Smooth muscle cell (in vitro differentiated cells): ENCODE results near the gene NFASC. TPM values are rescaled to one million over a fixed set of nuclear protein-coding genes. Genes with fewer than 3 reads are reported as not detected.

Experiments
- DNase-seq: peaks from one replicate; lab custom pipeline; 2025; ENCODE audit not compliant: unreplicated experiment; lab: John Stamatoyannopoulos, UW
- H2AFZ ChIP-seq: fragments of 200-600 bp; sonication (generic); 2 replicates; pipeline ENCODE4 v1.6.0; 2016; ENCODE audit warnings: antibody characterized with exemption, low read depth, mild to moderate bottlenecking
- H3F3A ChIP-seq: fragments of 200-600 bp; sonication (generic); 2 replicates; pipeline ENCODE4 v1.6.0; 2017; ENCODE audit warnings: antibody characterized with exemption, low read depth
- H3K27ac ChIP-seq: fragments of 200-600 bp; sonication (generic); 2 replicates; pipeline ENCODE4 v1.5.1; 2016; ENCODE audit warnings: low read depth, mild to moderate bottlenecking
- H3K27me3 ChIP-seq: fragments of 200-600 bp; sonication (generic); 2 replicates; pipeline ENCODE4 v1.6.1; 2016; ENCODE audit warnings: low read depth, mild to moderate bottlenecking
- H3K36me3 ChIP-seq: fragments of 200-600 bp; sonication (generic); 2 replicates; pipeline ENCODE4 v1.5.1; 2016; ENCODE audit warnings: low read depth
- H3K4me1 ChIP-seq: fragments of 200-600 bp; sonication (generic); 2 replicates; pipeline ENCODE4 v1.5.1; 2016; ENCODE audit warnings: low read depth
- H3K4me2 ChIP-seq: fragments of 200-600 bp; sonication (generic); 2 replicates; pipeline ENCODE4 v1.6.0; 2016; ENCODE audit warnings: mild to moderate bottlenecking
- H3K4me3 ChIP-seq: fragments of 200-600 bp; sonication (generic); 2 replicates; pipeline ENCODE4 v1.5.1; 2016; ENCODE audit warnings: mild to moderate bottlenecking
- H3K79me2 ChIP-seq: fragments of 200-600 bp; sonication (generic); 2 replicates; pipeline ENCODE4 v1.6.0; 2016; ENCODE audit warnings: low read depth, mild to moderate bottlenecking
- H3K9ac ChIP-seq: fragments of 200-600 bp; sonication (generic); 2 replicates; pipeline ENCODE4 v1.6.0; 2016; ENCODE audit warnings: low read depth
- H3K9me3 ChIP-seq: fragments of 200-600 bp; sonication (generic); replicated peaks from 2 replicates; pipeline ENCODE4 v1.5.1; 2016; ENCODE audit warnings: low read depth
- H4K20me1 ChIP-seq: fragments of 200-600 bp; sonication (generic); 2 replicates; pipeline ENCODE4 v1.6.0; 2016; ENCODE audit warnings: low read depth
- WGBS: methylation state at CpG from one replicate; pipeline ENCODE4 v1.1.7; 2016; ENCODE audit warnings: low lambda C conversion rate; 5-methylcytosine and 5-hydroxymethylcytosine counted together
- polyA plus RNA-seq: library from polyadenylated mRNA; unstranded; fragments of >200 nt; fragmentation: Nextera tagmentation; extraction: Ambion mirVana; gene quantifications from 2 replicates; pipeline ENCODE4 v1.2.1, GENCODE V29; 2016
- total RNA-seq: library from RNA; depleted of rRNA; stranded (reverse); fragments of >200 nt; gene quantifications from 2 replicates; pipeline ENCODE4 v1.2.3, GENCODE V29; 2014
- TF ChIP-seq, protein P1 (sequence below): fragments of 200-600 bp; sonication (generic); IDR thresholded peaks from 2 replicates; pipeline ENCODE4 v1.5.1; 2017; ENCODE audit warnings: borderline replicate concordance, mild to moderate bottlenecking, antibody characterized with exemption; ENCODE audit not compliant: insufficient read depth, poor library complexity, severe bottlenecking

NFASC gene
- total and polyA plus RNA-seq, 2 experiments from 2014 or later = 0.09 to 0.63 TPM

GRCh38 chr1:204853436-204853835 lies 17.2 kb upstream of the NFASC start:
- TF ChIP-seq, protein P1, sequence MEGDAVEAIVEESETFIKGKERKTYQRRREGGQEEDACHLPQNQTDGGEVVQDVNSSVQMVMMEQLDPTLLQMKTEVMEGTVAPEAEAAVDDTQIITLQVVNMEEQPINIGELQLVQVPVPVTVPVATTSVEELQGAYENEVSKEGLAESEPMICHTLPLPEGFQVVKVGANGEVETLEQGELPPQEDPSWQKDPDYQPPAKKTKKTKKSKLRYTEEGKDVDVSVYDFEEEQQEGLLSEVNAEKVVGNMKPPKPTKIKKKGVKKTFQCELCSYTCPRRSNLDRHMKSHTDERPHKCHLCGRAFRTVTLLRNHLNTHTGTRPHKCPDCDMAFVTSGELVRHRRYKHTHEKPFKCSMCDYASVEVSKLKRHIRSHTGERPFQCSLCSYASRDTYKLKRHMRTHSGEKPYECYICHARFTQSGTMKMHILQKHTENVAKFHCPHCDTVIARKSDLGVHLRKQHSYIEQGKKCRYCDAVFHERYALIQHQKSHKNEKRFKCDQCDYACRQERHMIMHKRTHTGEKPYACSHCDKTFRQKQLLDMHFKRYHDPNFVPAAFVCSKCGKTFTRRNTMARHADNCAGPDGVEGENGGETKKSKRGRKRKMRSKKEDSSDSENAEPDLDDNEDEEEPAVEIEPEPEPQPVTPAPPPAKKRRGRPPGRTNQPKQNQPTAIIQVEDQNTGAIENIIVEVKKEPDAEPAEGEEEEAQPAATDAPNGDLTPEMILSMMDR = no peak
- Histone ChIP-seq H3K9me3 (no peaks in the 10 kb centered on the region), H3K27me3 (peaks cover 28% of the 10 kb centered on the region), H2AFZ (no peak overlapping the region), H3K27ac (no peak overlapping the region), H3K36me3 (no peaks in the 10 kb centered on the region), H3K4me2 (no peak overlapping the region), H3K9ac (no peak overlapping the region), H4K20me1 (no peaks in the 10 kb centered on the region), H3K4me3 (no peak overlapping the region), H3K4me1 (no peaks in the 10 kb centered on the region), H3F3A (no peaks in the 10 kb centered on the region), H3K79me2 (no peaks in the 10 kb centered on the region)
- 96% methylated on average over 1 of the region's 1 CpG for WGBS
- DNase-seq = no peak

DNA sequence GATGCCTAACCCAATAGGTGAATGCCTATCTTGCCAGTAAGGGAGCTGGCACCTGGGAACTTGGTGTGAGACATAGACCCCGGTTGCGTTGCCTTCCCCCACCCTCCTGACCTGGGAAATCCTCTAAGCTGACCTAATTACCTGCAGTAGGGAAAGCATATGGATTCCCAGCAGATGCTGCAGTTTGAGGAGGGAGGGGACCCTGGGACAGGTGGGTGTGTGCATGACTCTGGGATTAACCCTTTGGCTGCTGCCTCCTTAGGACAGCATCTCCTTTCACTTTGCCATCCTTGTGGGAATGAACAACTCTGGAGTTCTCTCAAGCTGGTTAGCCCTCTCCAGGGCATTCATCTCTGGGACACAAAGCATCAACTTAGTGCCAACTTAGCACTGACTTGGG lies 16.4 kb upstream of the NFASC start:
- TF ChIP-seq, protein P1 = no peak
- H4K20me1 ChIP-seq = no peaks in the 10 kb centered on the region
- no peaks in the 10 kb centered on the region for H3F3A ChIP-seq
- H2AFZ ChIP-seq = no peak overlapping the region
- no peak overlapping the region for H3K4me3 ChIP-seq
- DNase-seq = no peak
- H3K9me3 ChIP-seq = no peaks in the 10 kb centered on the region
- no peak overlapping the region for H3K27ac ChIP-seq
- H3K4me2 ChIP-seq = no peak overlapping the region
- H3K9ac ChIP-seq = no peak overlapping the region
- no peaks in the 10 kb centered on the region for H3K79me2 ChIP-seq
- no peaks in the 10 kb centered on the region for H3K4me1 ChIP-seq
- 77% methylated on average over 2 of the region's 2 CpGs for WGBS
- no peaks in the 10 kb centered on the region for H3K36me3 ChIP-seq
- peaks cover 28% of the 10 kb centered on the region for H3K27me3 ChIP-seq

- H3K79me2 ChIP-seq = no peaks in the 10 kb centered on the region
- WGBS = 78% methylated on average over 9 of the region's 9 CpGs
Observed at GRCh38 chr1:204858363-204858821, 12.3 kb upstream of the NFASC start.

DNA sequence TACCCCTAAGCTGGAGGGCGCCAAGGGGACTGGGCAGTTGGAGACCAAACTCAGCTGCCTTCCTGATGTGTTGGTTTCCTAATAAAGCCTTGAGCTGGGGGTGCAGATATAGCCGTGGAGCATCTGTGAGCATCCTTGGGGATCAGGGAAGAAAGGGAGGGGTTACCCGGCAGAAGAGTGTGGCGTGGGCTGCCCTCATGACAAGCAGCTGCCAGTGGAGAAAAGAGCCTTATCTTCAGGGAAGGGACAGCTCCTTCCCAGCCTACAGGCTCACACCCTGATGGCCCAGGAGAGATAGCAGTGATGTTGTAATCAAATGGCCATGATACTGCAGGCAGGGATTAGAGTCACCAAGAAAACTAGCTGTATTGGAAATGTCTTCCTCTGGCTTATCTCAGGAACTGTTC lies 10.8 kb upstream of the NFASC start:
- TF ChIP-seq, protein P1 = no peak
- DNase-seq = no peak
- Histone ChIP-seq H3K27ac (no peak overlapping the region), H3K4me1 (no peaks in the 10 kb centered on the region), H2AFZ (no peak overlapping the region), H3K27me3 (peaks cover 34% of the 10 kb centered on the region), H3F3A (no peaks in the 10 kb centered on the region), H3K4me2 (no peak overlapping the region), H3K4me3 (no peak overlapping the region), H3K9ac (no peak overlapping the region), H3K79me2 (no peaks in the 10 kb centered on the region), H3K9me3 (no peaks in the 10 kb centered on the region), H4K20me1 (no peaks in the 10 kb centered on the region), H3K36me3 (no peaks in the 10 kb centered on the region)
- WGBS = 68% methylated on average over 4 of the region's 4 CpGs

More at GRCh38 chr1:204858363-204858821, 12.3 kb upstream of the NFASC start:
- no peak overlapping the region for H2AFZ ChIP-seq
- no peaks in the 10 kb centered on the region for H3K4me1 ChIP-seq
- peaks cover 34% of the 10 kb centered on the region for H3K27me3 ChIP-seq
- no peak overlapping the region for H3K4me2 ChIP-seq
- no peaks in the 10 kb centered on the region for H3F3A ChIP-seq
- H3K9me3 ChIP-seq = no peaks in the 10 kb centered on the region
- TF ChIP-seq, protein P1 = no peak
- H3K36me3 ChIP-seq = no peaks in the 10 kb centered on the region
- no peak overlapping the region for H3K27ac ChIP-seq
- H4K20me1 ChIP-seq = no peaks in the 10 kb centered on the region
- H3K9ac ChIP-seq = no peak overlapping the region
- DNase-seq = no peak
- H3K4me3 ChIP-seq = no peak overlapping the region
